ENCODE measurements around the gene KIZ.
"Not testable (repeated sequence)": the region's sequence is repeated elsewhere in the genome, so short reads cannot be mapped to it uniquely, and the experiment has no call there.

Gene KIZ

DNA sequence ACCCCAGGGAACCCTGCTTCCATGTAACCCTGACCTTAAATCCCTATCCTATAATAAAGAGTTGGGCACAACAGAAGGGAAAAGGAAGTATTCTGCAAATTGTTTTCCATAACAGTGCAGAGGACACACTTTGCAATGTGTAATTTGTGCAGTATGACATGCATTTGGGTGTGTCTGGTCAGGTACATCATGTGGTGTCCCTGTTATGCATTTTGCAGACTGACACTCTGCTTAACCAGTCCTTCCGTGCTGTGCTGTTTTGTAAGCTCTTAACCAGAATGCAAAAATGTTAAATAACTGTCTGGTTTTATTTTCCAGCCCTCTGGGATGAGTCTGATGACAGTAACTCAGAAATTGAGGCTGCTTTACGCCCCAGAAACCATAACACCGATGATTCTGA lies 120.3 kb downstream of the KIZ start:
- H3K9me3 ChIP-seq (ENCODE audit: insufficient read depth, low read length, severe bottlenecking): peaks cover 4% of the 10 kb centered on the region
- DNase-seq (no peak), ATAC-seq (ENCODE audit: insufficient read depth, low read depth) (no peak)
- no peak for TF ChIP-seq EZH2 (IDR thresholded peaks at IDR 0.05; ENCODE audit: borderline replicate concordance, low read depth, low read length, severe bottlenecking)
- TF ChIP-seq, protein P1, sequence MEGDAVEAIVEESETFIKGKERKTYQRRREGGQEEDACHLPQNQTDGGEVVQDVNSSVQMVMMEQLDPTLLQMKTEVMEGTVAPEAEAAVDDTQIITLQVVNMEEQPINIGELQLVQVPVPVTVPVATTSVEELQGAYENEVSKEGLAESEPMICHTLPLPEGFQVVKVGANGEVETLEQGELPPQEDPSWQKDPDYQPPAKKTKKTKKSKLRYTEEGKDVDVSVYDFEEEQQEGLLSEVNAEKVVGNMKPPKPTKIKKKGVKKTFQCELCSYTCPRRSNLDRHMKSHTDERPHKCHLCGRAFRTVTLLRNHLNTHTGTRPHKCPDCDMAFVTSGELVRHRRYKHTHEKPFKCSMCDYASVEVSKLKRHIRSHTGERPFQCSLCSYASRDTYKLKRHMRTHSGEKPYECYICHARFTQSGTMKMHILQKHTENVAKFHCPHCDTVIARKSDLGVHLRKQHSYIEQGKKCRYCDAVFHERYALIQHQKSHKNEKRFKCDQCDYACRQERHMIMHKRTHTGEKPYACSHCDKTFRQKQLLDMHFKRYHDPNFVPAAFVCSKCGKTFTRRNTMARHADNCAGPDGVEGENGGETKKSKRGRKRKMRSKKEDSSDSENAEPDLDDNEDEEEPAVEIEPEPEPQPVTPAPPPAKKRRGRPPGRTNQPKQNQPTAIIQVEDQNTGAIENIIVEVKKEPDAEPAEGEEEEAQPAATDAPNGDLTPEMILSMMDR (IDR thresholded peaks at IDR 0.05; ENCODE audit: borderline replicate concordance, extremely low read depth, low read length, poor library complexity, severe bottlenecking): no peak
- no peaks in the 10 kb centered on the region for H4K20me1 ChIP-seq (ENCODE audit: insufficient read depth, low read length)
- H3K9ac ChIP-seq (ENCODE audit: low read depth, low read length): no peak overlapping the region
- H3K27me3 ChIP-seq (ENCODE audit: insufficient read depth, low read length, poor library complexity): no peaks in the 10 kb centered on the region
- no peaks in the 10 kb centered on the region for H3K4me1 ChIP-seq (ENCODE audit: insufficient read depth, low read length)
- no peak overlapping the region for H3K4me2 ChIP-seq (ENCODE audit: insufficient read depth, low read length)
- H3K27ac ChIP-seq (ENCODE audit: low read length): no peak overlapping the region
- H3K36me3 ChIP-seq (ENCODE audit: insufficient read depth, low read length): peaks cover 11% of the 10 kb centered on the region
- H3K79me2 ChIP-seq (ENCODE audit: insufficient read depth, low read length): no peaks in the 10 kb centered on the region
- no peak overlapping the region for H2AFZ ChIP-seq (ENCODE audit: low read depth, low read length)
- no peak overlapping the region for H3K4me3 ChIP-seq (ENCODE audit: low read depth in 1 of 2, low read length in 2 of 2)

DNA sequence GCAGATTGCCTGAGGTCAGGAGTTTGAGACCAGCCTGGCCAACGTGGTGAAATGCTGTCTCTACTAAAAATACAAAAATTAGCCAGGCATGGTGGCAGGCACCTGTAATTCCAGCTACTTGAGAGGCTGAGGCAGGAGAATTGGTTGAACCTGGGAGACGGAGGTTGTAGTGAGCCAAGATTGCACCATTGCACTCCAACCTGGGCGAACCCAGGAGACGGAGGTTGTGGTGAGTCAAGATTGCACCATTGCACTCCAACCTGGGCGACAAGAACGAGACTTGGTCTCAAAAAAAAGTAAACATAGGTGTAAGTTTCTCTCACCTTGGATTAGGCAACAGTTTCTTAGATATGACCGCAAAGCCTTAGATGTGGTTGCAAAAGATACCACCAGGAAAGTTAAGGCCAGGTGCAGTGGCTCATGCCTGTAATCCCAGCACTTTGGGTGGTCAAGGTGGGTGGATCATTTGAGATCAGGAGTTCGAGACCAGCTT lies 121.8 kb downstream of the KIZ start:
- H3K9ac ChIP-seq (ENCODE audit: low read depth, low read length); H3K4me2 ChIP-seq (ENCODE audit: insufficient read depth, low read length); H3K4me1 ChIP-seq (ENCODE audit: insufficient read depth, low read length); H3K27ac ChIP-seq (ENCODE audit: low read length); H3K27me3 ChIP-seq (ENCODE audit: insufficient read depth, low read length, poor library complexity); H2AFZ ChIP-seq (ENCODE audit: low read depth, low read length); H3K9me3 ChIP-seq (ENCODE audit: insufficient read depth, low read length, severe bottlenecking); H4K20me1 ChIP-seq (ENCODE audit: insufficient read depth, low read length); H3K79me2 ChIP-seq (ENCODE audit: insufficient read depth, low read length); DNase-seq; H3K4me3 ChIP-seq (ENCODE audit: low read depth in 1 of 2, low read length in 2 of 2); ATAC-seq (ENCODE audit: insufficient read depth, low read depth): not testable (repeated sequence)
- peaks cover 11% of the 10 kb centered on the region for H3K36me3 ChIP-seq (ENCODE audit: insufficient read depth, low read length)

DNA sequence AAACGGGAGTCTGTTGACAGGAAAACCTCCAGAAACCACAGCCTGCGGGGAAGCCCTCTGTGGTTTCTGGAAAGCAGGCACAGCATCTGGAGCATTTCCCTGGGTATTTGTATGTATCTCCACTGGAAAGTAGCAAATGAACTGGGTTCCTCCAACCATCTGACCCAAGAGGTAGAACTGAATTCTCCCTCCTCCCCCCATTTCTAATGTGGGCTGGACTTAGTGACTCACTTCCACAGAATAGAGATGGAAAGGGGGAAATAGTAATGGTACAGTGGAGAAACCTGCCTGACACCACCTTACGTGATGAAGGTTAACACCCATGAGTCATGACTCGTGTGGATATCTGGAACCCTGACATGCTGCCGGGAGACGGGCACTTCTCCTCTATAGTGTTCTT lies 125.4 kb downstream of the KIZ start:
- Histone ChIP-seq H3K4me3 (ENCODE audit: low read depth in 1 of 2, low read length in 2 of 2) (no peak overlapping the region), H3K4me2 (ENCODE audit: insufficient read depth, low read length) (no peak overlapping the region), H3K9me3 (ENCODE audit: insufficient read depth, low read length, severe bottlenecking) (peaks cover 4% of the 10 kb centered on the region), H3K79me2 (ENCODE audit: insufficient read depth, low read length) (no peaks in the 10 kb centered on the region), H3K9ac (ENCODE audit: low read depth, low read length) (no peak overlapping the region), H3K27me3 (ENCODE audit: insufficient read depth, low read length, poor library complexity) (no peaks in the 10 kb centered on the region), H4K20me1 (ENCODE audit: insufficient read depth, low read length) (no peaks in the 10 kb centered on the region), H3K27ac (ENCODE audit: low read length) (no peak overlapping the region), H2AFZ (ENCODE audit: low read depth, low read length) (no peak overlapping the region), H3K4me1 (ENCODE audit: insufficient read depth, low read length) (no peaks in the 10 kb centered on the region), H3K36me3 (ENCODE audit: insufficient read depth, low read length) (peaks cover under 1% of the 10 kb centered on the region; the same call in 1 of the 2 replicates)
- no peak for TF ChIP-seq EZH2 (IDR thresholded peaks at IDR 0.05; ENCODE audit: borderline replicate concordance, low read depth, low read length, severe bottlenecking)
- TF ChIP-seq, protein P1 (IDR thresholded peaks at IDR 0.05; ENCODE audit: borderline replicate concordance, extremely low read depth, low read length, poor library complexity, severe bottlenecking): no peak
- no peak for DNase-seq
- ATAC-seq (ENCODE audit: insufficient read depth, low read depth): no peak

DNA sequence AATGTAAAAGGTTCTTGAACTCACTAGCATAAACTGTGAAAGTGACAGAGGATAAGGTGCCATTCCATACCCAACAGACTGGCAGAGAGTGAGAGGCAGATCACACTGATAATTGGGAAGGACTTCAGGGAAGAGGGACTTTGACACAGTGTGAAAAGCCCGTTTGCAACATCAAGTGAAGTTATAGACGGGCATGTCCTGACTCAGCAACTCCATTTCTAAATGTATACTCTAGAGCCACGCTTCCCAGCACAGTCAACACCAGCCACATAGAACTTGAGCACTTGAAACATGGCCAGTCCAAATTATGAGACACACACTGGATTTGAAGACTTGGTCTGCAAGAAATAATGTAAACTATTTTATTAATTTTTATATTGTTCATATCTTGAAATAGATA lies 131.3 kb downstream of the KIZ start:
- H3K4me2 ChIP-seq (ENCODE audit: insufficient read depth, low read length): no peak overlapping the region
- H3K4me3 ChIP-seq (ENCODE audit: low read depth in 1 of 2, low read length in 2 of 2): no peak overlapping the region
- no peaks in the 10 kb centered on the region for H3K27me3 ChIP-seq (ENCODE audit: insufficient read depth, low read length, poor library complexity)
- H3K9me3 ChIP-seq (ENCODE audit: insufficient read depth, low read length, severe bottlenecking): no peaks in the 10 kb centered on the region
- no peaks in the 10 kb centered on the region for H3K4me1 ChIP-seq (ENCODE audit: insufficient read depth, low read length)
- TF ChIP-seq, protein P1 (IDR thresholded peaks at IDR 0.05; ENCODE audit: borderline replicate concordance, extremely low read depth, low read length, poor library complexity, severe bottlenecking): no peak
- TF ChIP-seq EZH2 (IDR thresholded peaks at IDR 0.05; ENCODE audit: borderline replicate concordance, low read depth, low read length, severe bottlenecking): no peak
- DNase-seq (no peak), ATAC-seq (ENCODE audit: insufficient read depth, low read depth) (no peak)
- no peaks in the 10 kb centered on the region for H3K79me2 ChIP-seq (ENCODE audit: insufficient read depth, low read length)
- no peak overlapping the region for H3K9ac ChIP-seq (ENCODE audit: low read depth, low read length)
- H4K20me1 ChIP-seq (ENCODE audit: insufficient read depth, low read length): no peaks in the 10 kb centered on the region
- H2AFZ ChIP-seq (ENCODE audit: low read depth, low read length): no peak overlapping the region
- H3K27ac ChIP-seq (ENCODE audit: low read length): no peak overlapping the region
- no peaks in the 10 kb centered on the region for H3K36me3 ChIP-seq (ENCODE audit: insufficient read depth, low read length)

Measured in DND-41 (cell line).